IMR-90 (cell line): Measurements from ENCODE around the gene EPM2AIP1. TPM values are rescaled to one million over a fixed set of nuclear protein-coding genes. Genes with fewer than 3 reads are reported as not detected.

Source experiments
- ATAC-seq: fragments of 200-7000 bp; cut with Tn5 transposase; 2 replicates; pipeline ENCODE4 v1.9.1; 2020; ENCODE audit warnings: low read depth, mild to moderate bottlenecking, moderate library complexity
- BruUV-seq: library from RNA; stranded (reverse); fragments of 400-500 nt; replicated peaks from 2 replicates; lab custom pipeline; 2021; lab: Mats Ljungman, UMichigan
- CTCF ChIA-PET: fragments of 300-600 bp; formaldehyde crosslinking; extraction: SDS; loops from one replicate; lab custom pipeline; 2021; ENCODE audit warnings: antibody characterized with exemption; lab: Yijun Ruan, JAX
- POLR2A ChIA-PET: fragments of 300-600 bp; sonication (Branson Sonifier 250); formaldehyde crosslinking; loops from one replicate; lab custom pipeline; 2022; ENCODE audit warnings: antibody characterized with exemption; ENCODE audit not compliant: unreplicated experiment; lab: Charles Lee
- DNase-seq: peaks from one replicate; pipeline ENCODE4 v3.0.0; 2013
- H2AFZ ChIP-seq: replicated peaks from 2 replicates; pipeline ENCODE3; 2013; ENCODE audit warnings: low read length, mild to moderate bottlenecking; ENCODE audit not compliant: poor library complexity
- H2AK5ac ChIP-seq: 2 replicates; pipeline ENCODE4 v1.6.1; 2013; ENCODE audit warnings: low read depth, low read length, inconsistent platforms
- H2AK9ac ChIP-seq: replicated peaks from 2 replicates; pipeline ENCODE3; 2013; ENCODE audit warnings: mild to moderate bottlenecking, low read depth, low read length, moderate library complexity; ENCODE audit not compliant: poor library complexity
- H2BK120ac ChIP-seq: 2 replicates; pipeline ENCODE4 v1.6.1; 2013; ENCODE audit warnings: low read depth, low read length, inconsistent platforms
- H2BK15ac ChIP-seq: 3 replicates; pipeline ENCODE4 v1.6.1; 2013; ENCODE audit warnings: low read depth, low read length, inconsistent platforms
- H2BK20ac ChIP-seq: 2 replicates; pipeline ENCODE4 v1.6.1; 2013; ENCODE audit warnings: low read depth, mild to moderate bottlenecking, inconsistent platforms, low read length, moderate library complexity
- H2BK5ac ChIP-seq: 2 replicates; pipeline ENCODE4 v1.6.1; 2013; ENCODE audit warnings: mild to moderate bottlenecking, low read depth, low read length, inconsistent platforms; ENCODE audit not compliant: poor library complexity, severe bottlenecking
- H3K14ac ChIP-seq: replicated peaks from 2 replicates; pipeline ENCODE4 v1.6.1; 2013; ENCODE audit warnings: low read depth, low read length, inconsistent platforms
- H3K18ac ChIP-seq: 2 replicates; pipeline ENCODE4 v1.6.1; 2013; ENCODE audit warnings: low read depth, low read length, control low read depth
- H3K23ac ChIP-seq: 2 replicates; pipeline ENCODE4 v1.6.1; 2013; ENCODE audit warnings: low read depth, low read length, inconsistent platforms
- H3K27ac ChIP-seq: 2 replicates; pipeline ENCODE4 v1.5.1; 2013; ENCODE audit warnings: mild to moderate bottlenecking, control low read depth, low read length; ENCODE audit not compliant: insufficient read depth
- H3K27me3 ChIP-seq: 2 replicates; pipeline ENCODE4 v1.6.1; 2013; ENCODE audit warnings: low read length; ENCODE audit not compliant: control insufficient read depth, insufficient read depth
- H3K36me3 ChIP-seq: 2 replicates; pipeline ENCODE4 v1.6.1; 2013; ENCODE audit warnings: low read length, mixed read lengths; ENCODE audit not compliant: control insufficient read depth, insufficient read depth
- H3K4ac ChIP-seq: 2 replicates; pipeline ENCODE4 v1.6.1; 2013; ENCODE audit warnings: low read depth, low read length, inconsistent platforms
- H3K4me1 ChIP-seq: 2 replicates; pipeline ENCODE4 v1.6.1; 2013; ENCODE audit warnings: low read length, mixed read lengths; ENCODE audit not compliant: control insufficient read depth, insufficient read depth
- H3K4me2 ChIP-seq: 2 replicates; pipeline ENCODE4 v1.6.1; 2013; ENCODE audit warnings: low read depth, mild to moderate bottlenecking, control low read depth, low read length, moderate library complexity
- H3K4me3 ChIP-seq: 2 replicates; pipeline ENCODE4 v1.5.1; 2013; ENCODE audit warnings: low read depth, mild to moderate bottlenecking, control low read depth, low read length, moderate library complexity; ENCODE audit not compliant: insufficient read depth
- H3K56ac ChIP-seq: 2 replicates; pipeline ENCODE4 v1.6.1; 2013; ENCODE audit warnings: low read length, inconsistent platforms; ENCODE audit not compliant: insufficient read depth; ENCODE audit errors: extremely low read depth
- H3K79me1 ChIP-seq, 2 experiments: 2 replicates each; pipeline ENCODE4 v1.6.1; 2013; ENCODE audit warnings: low read length in 2 of 2, inconsistent platforms in 1 of 2, low read depth in 1 of 2
- H3K9ac ChIP-seq: 2 replicates; pipeline ENCODE4 v1.6.1; 2013; ENCODE audit warnings: low read depth, low read length, control low read depth
- H3K9me1 ChIP-seq: 2 replicates; pipeline ENCODE4 v1.6.1; 2013; ENCODE audit warnings: low read length, inconsistent platforms; ENCODE audit not compliant: insufficient read depth
- H3K9me3 ChIP-seq: 2 replicates; pipeline ENCODE4 v1.6.1; 2013; ENCODE audit warnings: low read length; ENCODE audit not compliant: control insufficient read depth, insufficient read depth
- H4K20me1 ChIP-seq: 2 replicates; pipeline ENCODE4 v1.6.1; 2013; ENCODE audit warnings: low read length, inconsistent platforms; ENCODE audit not compliant: insufficient read depth
- H4K5ac ChIP-seq: 2 replicates; pipeline ENCODE4 v1.6.1; 2013; ENCODE audit warnings: mild to moderate bottlenecking, low read depth, low read length, control low read depth
- H4K8ac ChIP-seq, 2 experiments: 2 replicates each; pipeline ENCODE4 v1.6.1; 2013; ENCODE audit warnings: low read depth in 2 of 2, low read length in 2 of 2, control low read depth in 1 of 2, inconsistent platforms in 1 of 2
- H4K91ac ChIP-seq: 2 replicates; pipeline ENCODE4 v1.6.1; 2013; ENCODE audit warnings: low read depth, low read length, inconsistent platforms; ENCODE audit not compliant: insufficient read depth
- WGBS, 2 experiments: methylation state at CpG; one replicate each; pipeline versions ENCODE4 v1.1.5 to v1.1.7; 2013; ENCODE audit warnings: missing lambda C conversion rate in 2 of 2; ENCODE audit not compliant: insufficient read length in 1 of 2; ENCODE audit errors: extremely low coverage in 2 of 2; 5-methylcytosine and 5-hydroxymethylcytosine counted together
- dilution Hi-C: fragments of 300-500 bp; cut with HindIII; formaldehyde crosslinking; loops from one replicate; pipeline ENCODE4 v1.14.3; 2018; ENCODE audit warnings: low sequenced_read_pairs; ENCODE audit not compliant: unreplicated experiment
- in situ Hi-C: fragments of 300-500 bp; cut with MboI; formaldehyde crosslinking; loops from 3 replicates; pipeline ENCODE4 v1.14.3; 2019; ENCODE audit warnings: low sequenced_read_pairs, inconsistent platforms, mixed read lengths
- intact Hi-C: fragments of 100-400 bp; cut with micrococcal nuclease; formaldehyde crosslinking; loops from 2 replicates; pipeline ENCODE4 v1.10.0; 2022
- polyA plus RNA-seq, 3 experiments: library from polyadenylated mRNA; depleted of rRNA; stranded (reverse); fragments of >200 nt; gene quantifications; 2 replicates each; pipeline ENCODE4 v1.2.3, GENCODE V29; 2012; ENCODE audit warnings: low replicate concordance in 1 of 3
- total RNA-seq: library from RNA; depleted of rRNA; stranded (reverse); fragments of >200 nt; gene quantifications from 2 replicates; pipeline ENCODE4 v1.2.3, GENCODE V29; 2012
- TF ChIP-seq, protein P1 (sequence below): fragments of 150-350 bp; IDR thresholded peaks from 2 replicates; pipeline ENCODE4 v1.6.1; 2016; ENCODE audit warnings: low read depth, mild to moderate bottlenecking, low read length, moderate library complexity, borderline replicate concordance

Gene EPM2AIP1
- total and polyA plus RNA-seq, 2 of the 4 experiments (the other 2 are of a cell fraction), result 6.4 to 13.4 TPM

DNA sequence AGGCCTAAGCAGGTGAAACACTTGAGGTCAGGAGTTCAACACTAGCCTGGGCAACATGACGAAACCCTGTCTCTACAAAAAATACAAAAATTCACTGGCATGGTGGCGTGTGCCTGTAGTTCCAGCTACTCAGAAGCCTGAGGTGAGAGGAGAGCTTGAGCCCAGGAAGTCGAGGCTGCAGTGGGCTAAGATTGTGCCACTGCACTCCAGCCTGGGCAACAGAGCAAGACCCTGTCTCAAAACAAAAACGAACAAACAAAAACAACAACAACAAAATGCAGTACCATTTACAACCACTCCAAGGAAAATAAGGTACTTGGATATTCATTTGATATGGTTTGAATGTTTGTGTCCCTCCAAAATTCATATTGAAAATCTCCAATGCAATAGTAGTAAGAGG is 32.4 kb downstream of the EPM2AIP1 start:
- WGBS, 2 experiments, result no CpG with 5 or more reads among the region's 4 CpGs
- ATAC-seq, result no peak
- no TSS peak for BruUV-seq

More for the DNA sequence above, 32.4 kb downstream of the EPM2AIP1 start:
- no peak for DNase-seq
- no peaks in the 10 kb centered on the region for H3K9me3 ChIP-seq
- no peak overlapping the region for H2BK120ac ChIP-seq
- H3K27me3 ChIP-seq, result no peaks in the 10 kb centered on the region
- H4K91ac ChIP-seq, result no peak overlapping the region
- H3K4ac ChIP-seq, result no peak overlapping the region
- intact Hi-C loops, result no loop called here
- no peak overlapping the region for H3K18ac ChIP-seq
- TF ChIP-seq, protein P1, sequence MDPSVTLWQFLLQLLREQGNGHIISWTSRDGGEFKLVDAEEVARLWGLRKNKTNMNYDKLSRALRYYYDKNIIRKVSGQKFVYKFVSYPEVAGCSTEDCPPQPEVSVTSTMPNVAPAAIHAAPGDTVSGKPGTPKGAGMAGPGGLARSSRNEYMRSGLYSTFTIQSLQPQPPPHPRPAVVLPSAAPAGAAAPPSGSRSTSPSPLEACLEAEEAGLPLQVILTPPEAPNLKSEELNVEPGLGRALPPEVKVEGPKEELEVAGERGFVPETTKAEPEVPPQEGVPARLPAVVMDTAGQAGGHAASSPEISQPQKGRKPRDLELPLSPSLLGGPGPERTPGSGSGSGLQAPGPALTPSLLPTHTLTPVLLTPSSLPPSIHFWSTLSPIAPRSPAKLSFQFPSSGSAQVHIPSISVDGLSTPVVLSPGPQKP, result no peak
- H2BK20ac ChIP-seq, result no peak overlapping the region
- no peak overlapping the region for H3K56ac ChIP-seq
- H4K20me1 ChIP-seq, result no peaks in the 10 kb centered on the region
- no peaks in the 10 kb centered on the region; the same call in 1 of the 2 replicates for H3K9me1 ChIP-seq
- H3K9ac ChIP-seq, result no peak overlapping the region
- H4K5ac ChIP-seq, result no peak overlapping the region
- no peak overlapping the region for H2AFZ ChIP-seq
- H3K23ac ChIP-seq, result no peak overlapping the region
- no peak overlapping the region for H2BK15ac ChIP-seq
- dilution Hi-C loops, result no loop called here
- no peaks in the 10 kb centered on the region for H3K36me3 ChIP-seq
- H2BK5ac ChIP-seq, result no peak overlapping the region
- in situ Hi-C loops, result no loop called here
- no peaks in the 10 kb centered on the region for H3K79me1 ChIP-seq
- no peak overlapping the region for H2AK9ac ChIP-seq
- H3K4me2 ChIP-seq, result no peak overlapping the region
- no peak overlapping the region for H4K8ac ChIP-seq
- no peak overlapping the region for H3K27ac ChIP-seq
- H3K4me3 ChIP-seq, result no peak overlapping the region
- no peak overlapping the region for H2AK5ac ChIP-seq
- ChIA-PET CTCF (interaction anchor here (3.5 kb wide), 1 partner anchor 55 kb away, joined by 39 read pairs; no protein-coding TSS in a partner anchor), POLR2A (no interaction called here)
- no peak overlapping the region for H3K14ac ChIP-seq
- H3K4me1 ChIP-seq, result peaks cover 6% of the 10 kb centered on the region; the same call in 1 of the 2 replicates
